Endometrial microvascular endothelial cells (primary cell): Measurements from ENCODE around the gene AADAC. TPM values are rescaled to one million over a fixed set of nuclear protein-coding genes. Genes with fewer than 3 reads are reported as not detected.
"Not testable (repeated sequence)": the region's sequence is repeated elsewhere in the genome, so short reads cannot be mapped to it uniquely, and the experiment has no call there.

Experiments
- in situ Hi-C: cut with HindIII; loops from 2 replicates; pipeline ENCODE4 v1.10.0; 2017; ENCODE audit warnings: low sequenced_read_pairs, low pct_unique_long_range_greater_than_20kb; ENCODE audit errors: inconsistent ontology term
- total RNA-seq: library from RNA; depleted of rRNA; stranded (reverse); fragments of >200 nt; gene quantifications from one replicate; pipeline ENCODE4 v1.2.3, GENCODE V29; 2015; ENCODE audit errors: inconsistent ontology term

The AADAC gene
- total RNA-seq, 1 donor from 2014 or later = 0.28 TPM

- in situ Hi-C loops = no loop called here
These were observed 19.8 kb upstream of the AADAC start for GRCh38 chr3:151794080-151794479.

GRCh38 chr3:151795276-151795675 is 18.6 kb upstream of the AADAC start:
- in situ Hi-C loops = no loop called here

- in situ Hi-C loops = no loop called here
These were observed 17.7 kb upstream of the AADAC start for GRCh38 chr3:151796105-151796680.

- in situ Hi-C loops = no loop called here
These were observed 15.4 kb upstream of the AADAC start for GRCh38 chr3:151798466-151798865.

GRCh38 chr3:151800431-151800830 is 13.5 kb upstream of the AADAC start:
- in situ Hi-C loops = no loop called here

- in situ Hi-C loops = no loop called here
These were observed 9.6 kb upstream of the AADAC start for GRCh38 chr3:151804267-151804666.

GRCh38 chr3:151806838-151807237 is 7.1 kb upstream of the AADAC start:
- in situ Hi-C loops = no loop called here

- in situ Hi-C loops = not testable (repeated sequence)
These were observed 5.0 kb upstream of the AADAC start for GRCh38 chr3:151808926-151809325.

GRCh38 chr3:151811474-151811873 is 2.4 kb upstream of the AADAC start:
- in situ Hi-C loops = no loop called here

- in situ Hi-C loops = no loop called here
These were observed 672 bp downstream of the AADAC start for GRCh38 chr3:151814588-151814987.

GRCh38 chr3:151816091-151816604 is 2.2 kb downstream of the AADAC start:
- in situ Hi-C loops = no loop called here

- in situ Hi-C loops = no loop called here
These were observed 3.6 kb downstream of the AADAC start for GRCh38 chr3:151817473-151817872.

- in situ Hi-C loops = no loop called here
These were observed 4.4 kb downstream of the AADAC start for GRCh38 chr3:151818361-151818760.

- in situ Hi-C loops = no loop called here
These were observed 6.0 kb downstream of the AADAC start for GRCh38 chr3:151819910-151820309.

GRCh38 chr3:151827816-151828215 is 13.9 kb downstream of the AADAC start:
- in situ Hi-C loops = no loop called here

GRCh38 chr3:151835751-151836525 is 22.0 kb downstream of the AADAC start:
- in situ Hi-C loops = no loop called here

GRCh38 chr3:151837057-151837456 is 23.1 kb downstream of the AADAC start:
- in situ Hi-C loops = no loop called here

GRCh38 chr3:151838574-151839312 is 24.8 kb downstream of the AADAC start:
- in situ Hi-C loops = no loop called here

- in situ Hi-C loops = no loop called here
These were observed 25.4 kb downstream of the AADAC start for GRCh38 chr3:151839313-151839631.

GRCh38 chr3:151841801-151842200 is 27.9 kb downstream of the AADAC start:
- in situ Hi-C loops = no loop called here
